Activated CD4-positive, alpha-beta T cell treated with anti-CD3 and anti-CD28 coated beads for 1 hour (primary cell): ENCODE measurements around the gene PTGIR.

Experiments used
- DNase-seq: peaks from one replicate; pipeline ENCODE4 v3.0.0-alpha.2; 2020

PTGIR gene

DNA sequence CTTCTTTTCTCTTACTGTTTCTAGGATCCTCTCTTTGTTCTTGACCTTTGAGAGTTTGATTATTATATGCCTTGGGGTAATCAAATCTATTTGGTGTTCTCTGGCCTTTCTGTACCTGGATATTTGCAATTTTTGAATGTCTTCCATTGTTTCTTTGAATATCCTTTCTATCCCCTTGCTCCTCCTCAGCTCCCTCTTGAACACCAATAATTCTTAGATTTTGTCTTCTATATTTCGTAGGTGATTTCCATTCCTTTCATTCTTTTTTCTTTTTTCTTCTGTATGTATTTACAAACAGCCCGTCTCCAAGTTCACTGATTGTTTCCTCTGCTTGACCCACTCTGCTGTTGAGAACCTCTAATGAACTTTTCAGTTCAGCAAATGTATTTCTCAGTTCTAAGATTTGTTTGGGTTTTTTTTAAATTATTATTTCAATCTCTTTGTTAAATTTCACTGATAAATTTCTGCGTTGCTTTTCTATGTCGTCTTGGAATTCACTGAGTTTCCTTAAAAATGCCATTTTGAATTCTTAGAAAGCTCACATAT is 26.4 kb downstream of the PTGIR start:
- no peak for DNase-seq

DNA sequence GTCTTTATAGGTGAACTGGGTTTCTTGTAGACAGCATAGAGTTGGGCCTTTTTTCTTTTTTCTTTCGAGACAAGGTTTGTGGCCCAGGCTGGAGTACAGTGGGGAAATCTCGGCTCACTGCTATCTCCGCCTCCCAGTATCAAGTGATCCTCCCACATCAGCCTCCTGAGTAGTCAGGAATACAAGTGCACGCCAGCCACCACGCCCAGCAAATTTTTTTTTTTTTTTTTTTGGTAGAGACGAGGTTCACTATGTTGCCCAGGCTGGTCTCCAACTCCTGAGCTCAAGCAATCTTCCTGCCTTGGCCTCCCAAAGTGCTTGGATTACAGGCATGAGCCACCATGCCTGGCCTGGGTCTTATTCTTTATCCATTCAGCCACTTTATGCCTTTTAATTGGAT is 28.9 kb downstream of the PTGIR start:
- DNase-seq: no peak

DNA sequence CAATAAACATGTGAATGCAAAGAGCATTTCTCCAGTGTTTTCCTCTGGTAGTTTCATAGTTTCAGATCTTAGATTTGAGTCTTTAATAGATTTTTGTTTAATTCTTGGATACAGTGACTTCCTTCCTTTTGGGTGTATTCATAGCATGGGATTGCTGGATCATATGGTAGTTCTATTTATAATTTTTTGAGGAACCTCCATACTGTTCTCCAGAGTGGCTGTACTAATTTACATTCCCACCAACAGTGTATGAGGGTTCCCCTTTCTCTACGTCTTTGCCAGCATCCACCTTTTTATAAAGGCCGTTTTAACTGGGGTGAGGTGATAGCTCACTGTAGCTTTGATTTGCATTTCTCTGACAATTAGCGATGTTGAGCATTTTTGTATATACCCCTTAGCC is 33.0 kb downstream of the PTGIR start:
- no peak for DNase-seq

DNA sequence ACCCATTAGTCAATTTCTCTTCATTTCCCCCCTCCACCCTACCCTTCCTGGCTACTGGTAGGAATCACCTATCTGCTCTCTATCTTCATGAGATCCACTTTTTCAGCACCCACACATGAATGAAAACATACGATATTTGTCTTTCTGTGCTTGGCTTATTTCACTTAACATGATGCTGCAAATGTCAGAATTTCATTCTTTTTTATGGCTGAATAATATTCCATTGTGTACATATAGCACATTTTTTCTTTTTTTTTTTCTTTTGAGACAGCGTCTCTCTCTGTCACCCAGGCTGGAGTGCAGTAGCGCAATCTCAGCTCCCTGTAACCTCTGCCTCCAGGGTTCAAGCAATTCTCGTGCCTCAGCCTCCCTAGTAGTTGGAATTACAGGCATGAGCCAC is 33.6 kb downstream of the PTGIR start:
- no peak for DNase-seq

DNA sequence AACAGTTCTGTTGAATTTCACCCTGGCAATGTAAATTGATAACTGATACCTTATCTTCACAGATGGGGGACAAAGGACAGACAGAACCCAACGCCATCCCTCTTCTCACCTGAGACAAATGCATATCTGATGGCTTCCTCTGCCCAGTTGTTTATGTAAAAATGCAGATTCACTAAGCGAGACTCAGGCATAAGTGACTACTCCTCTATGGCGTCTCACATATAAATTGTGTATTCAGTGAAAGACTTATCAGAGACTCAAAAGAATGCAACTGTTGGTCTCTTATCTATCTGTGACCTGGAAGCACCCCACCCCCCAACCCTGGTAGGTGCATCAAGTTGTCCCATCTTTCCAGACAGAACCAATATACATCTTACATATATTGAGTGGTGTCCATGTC is 37.0 kb downstream of the PTGIR start:
- DNase-seq: no peak

DNA sequence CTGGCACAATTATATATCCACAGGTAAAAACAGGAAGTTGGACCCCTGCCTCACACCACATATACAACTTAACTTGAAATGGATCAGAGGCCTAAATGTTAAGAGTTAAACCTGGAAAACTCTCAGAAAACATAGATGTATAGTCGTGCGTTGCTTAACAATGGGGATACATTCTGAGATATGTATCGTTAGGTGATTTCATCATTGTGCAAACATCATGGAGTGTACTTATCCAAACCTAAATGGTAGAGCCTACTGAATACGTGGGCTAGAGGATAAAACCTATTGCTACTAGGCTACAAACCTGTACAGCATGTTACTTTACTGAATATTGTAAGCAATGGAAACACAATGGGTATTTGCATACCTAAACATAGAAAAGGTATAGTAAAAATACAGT is 38.6 kb downstream of the PTGIR start:
- no peak for DNase-seq

DNA sequence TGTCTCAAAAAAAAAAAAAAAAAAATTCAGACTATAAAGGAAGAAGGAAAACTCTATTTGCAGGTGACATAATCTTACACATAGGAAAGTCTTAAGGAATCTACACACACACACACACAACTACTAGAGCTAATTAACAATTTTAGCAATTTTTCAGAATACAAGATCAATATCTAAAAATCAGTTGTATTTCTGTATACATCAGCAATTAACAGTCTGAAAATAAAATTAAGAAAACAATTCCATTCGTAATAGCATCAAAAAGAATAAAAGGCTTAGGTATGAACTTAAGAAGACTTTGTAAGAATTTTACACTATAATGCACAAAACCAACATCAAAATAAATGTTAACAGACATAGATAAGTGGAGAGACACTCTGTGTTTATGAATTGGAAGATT is 39.4 kb downstream of the PTGIR start:
- no peak for DNase-seq

DNA sequence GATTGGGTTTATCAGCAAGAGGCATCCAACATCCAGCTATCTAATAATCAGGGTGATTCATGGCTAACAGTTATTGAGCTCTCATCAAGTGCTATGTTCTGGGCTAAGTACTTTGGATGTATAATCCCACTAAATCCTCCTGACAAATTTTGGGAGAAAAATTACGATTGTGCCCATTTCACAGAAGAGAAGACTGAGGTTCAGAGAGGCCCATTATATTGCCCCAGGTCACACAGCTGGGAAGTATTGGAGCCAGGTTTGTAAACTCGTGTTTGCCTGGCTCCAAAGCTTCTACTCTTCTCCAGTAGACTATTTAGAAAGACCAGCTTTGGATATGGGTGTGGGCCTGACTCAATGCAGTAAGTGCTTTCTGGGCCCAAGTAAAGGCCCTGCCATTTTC is 44.6 kb downstream of the PTGIR start:
- DNase-seq: no peak

DNA sequence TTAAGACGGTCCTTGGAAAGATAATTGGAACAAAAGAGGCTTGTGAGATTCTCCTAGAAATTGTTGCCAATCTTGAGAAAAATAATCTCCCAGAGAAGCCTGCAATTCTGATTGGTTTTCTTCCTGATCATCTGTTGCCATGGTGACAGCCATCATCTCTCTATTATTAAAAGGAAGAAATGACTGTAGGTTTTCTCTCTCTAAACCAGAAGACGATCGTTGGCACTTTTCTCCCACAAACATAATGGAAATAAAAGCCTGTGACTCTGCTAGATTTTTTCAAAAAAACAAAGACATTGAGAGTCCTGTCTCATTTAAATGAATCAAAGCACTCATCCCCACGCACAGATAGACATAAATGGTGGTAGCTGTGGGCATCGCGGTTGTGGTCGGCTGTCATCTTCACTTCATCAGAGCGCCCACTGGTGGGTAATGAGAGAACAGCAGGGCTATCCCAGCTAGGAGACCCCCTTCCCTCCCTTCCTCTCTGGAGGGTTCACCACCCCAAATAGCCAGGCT is 45.5 kb downstream of the PTGIR start:
- no peak for DNase-seq

DNA sequence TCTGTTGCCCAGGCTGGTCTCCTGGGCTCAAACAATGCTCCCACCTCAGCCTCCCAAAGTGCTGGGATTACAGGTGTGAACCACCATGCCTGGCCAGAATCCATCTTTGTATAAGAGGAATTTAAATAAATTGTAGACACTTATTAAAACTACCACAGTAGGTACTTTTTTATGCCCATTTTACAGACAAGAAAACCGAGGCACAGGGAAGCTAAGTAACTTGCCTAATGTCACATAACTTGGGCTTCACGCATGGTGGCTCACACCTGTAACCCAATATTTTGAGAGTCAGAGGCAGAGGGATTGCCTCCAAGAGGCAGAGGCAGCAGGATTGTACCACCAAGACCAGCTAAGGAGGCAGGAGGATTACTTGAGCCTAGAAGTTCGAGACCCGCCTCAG is 46.4 kb downstream of the PTGIR start:
- no peak for DNase-seq

DNA sequence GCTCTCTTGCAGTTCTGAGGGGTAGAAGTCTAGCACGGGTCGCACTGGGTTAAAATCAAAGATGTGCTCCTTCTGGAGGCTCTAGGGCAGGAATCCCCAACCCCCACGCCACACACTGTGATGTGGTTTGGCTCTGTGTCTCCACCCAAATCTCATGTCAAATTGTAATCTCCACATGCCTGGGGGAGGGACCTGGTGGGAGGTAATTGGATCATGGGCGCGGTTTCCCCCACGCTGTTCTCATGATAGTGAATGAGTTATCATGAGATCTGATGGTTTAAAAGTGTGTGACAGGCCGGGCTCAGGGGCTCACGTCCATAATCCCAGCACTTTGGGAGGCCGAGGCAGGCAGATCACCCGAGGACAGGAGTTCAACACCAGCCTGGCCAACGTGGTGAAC is 50.4 kb downstream of the PTGIR start:
- no peak for DNase-seq

DNA sequence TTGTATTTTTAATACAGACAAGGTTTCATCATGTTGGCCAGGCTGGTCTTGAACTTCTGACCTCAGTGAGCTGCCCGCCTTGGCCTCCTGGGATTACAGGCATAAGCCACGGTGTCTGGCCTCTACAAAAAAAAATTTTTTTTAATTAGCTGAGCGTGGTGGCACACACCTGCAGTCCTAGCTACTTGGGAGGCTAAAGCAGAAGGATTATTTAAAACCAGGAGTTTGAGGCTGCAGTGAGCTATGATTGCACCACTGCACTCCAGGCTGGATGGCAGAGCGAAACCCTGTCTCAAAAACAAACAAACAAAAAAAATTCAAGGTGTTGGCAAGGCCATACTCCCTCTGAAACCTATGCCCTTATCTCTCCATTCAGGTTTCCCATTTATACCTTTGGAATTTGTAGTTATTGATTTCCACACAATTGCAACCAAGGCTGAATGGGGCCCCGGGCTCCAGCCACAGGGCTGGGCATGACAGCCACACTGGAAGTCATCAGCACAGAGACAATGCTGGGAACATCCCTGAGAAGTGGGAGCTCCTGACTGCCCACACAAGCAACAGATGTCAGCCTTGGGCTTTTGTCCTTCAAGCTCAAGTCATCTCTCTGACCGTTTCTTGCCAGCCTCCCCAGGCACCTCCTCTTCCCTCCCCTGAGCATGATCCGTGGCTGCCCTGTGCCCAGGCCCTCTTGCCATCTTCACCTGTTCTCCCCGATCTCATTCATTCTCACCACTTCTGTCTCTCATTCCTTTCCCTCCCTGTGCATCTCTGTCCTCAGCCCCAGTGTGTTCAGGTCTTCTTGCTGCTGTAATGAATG is 51.0 kb downstream of the PTGIR start:
- no peak for DNase-seq

DNA sequence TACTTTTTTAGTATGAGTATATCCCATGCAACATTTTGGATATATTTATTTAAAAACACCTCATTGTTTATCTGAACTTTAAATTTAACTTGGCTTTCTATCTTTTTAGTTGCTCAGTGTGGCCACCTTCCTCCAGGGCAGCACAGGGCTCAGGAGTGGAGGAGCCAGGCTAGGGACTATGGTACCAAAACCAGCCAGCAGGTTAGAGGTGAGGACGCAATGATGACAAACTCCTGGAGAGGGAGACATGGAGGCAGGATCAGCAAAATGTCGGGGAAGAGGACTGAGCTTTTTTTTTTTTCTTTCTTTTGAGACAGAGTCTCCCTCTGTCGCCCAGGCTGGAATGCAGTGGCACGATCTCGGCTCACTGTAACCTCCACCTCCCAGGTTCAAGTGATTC is 53.4 kb downstream of the PTGIR start:
- DNase-seq: no peak
